IMR-90 (cell line): Measurements from ENCODE around the gene CREB5. TPM values are rescaled to one million over a fixed set of nuclear protein-coding genes. Genes with fewer than 3 reads are reported as not detected.

Experiments
- ATAC-seq: fragments of 200-7000 bp; cut with Tn5 transposase; 2 replicates; pipeline ENCODE4 v1.9.1; 2020; ENCODE audit warnings: low read depth, mild to moderate bottlenecking, moderate library complexity
- BruUV-seq: library from RNA; stranded (reverse); fragments of 400-500 nt; replicated peaks from 2 replicates; lab custom pipeline; 2021; lab: Mats Ljungman, UMichigan
- CTCF ChIA-PET: fragments of 300-600 bp; formaldehyde crosslinking; extraction: SDS; loops from one replicate; lab custom pipeline; 2021; ENCODE audit warnings: antibody characterized with exemption; lab: Yijun Ruan, JAX
- POLR2A ChIA-PET: fragments of 300-600 bp; sonication (Branson Sonifier 250); formaldehyde crosslinking; loops from one replicate; lab custom pipeline; 2022; ENCODE audit warnings: antibody characterized with exemption; ENCODE audit not compliant: unreplicated experiment; lab: Charles Lee
- DNase-seq: peaks from one replicate; pipeline ENCODE4 v3.0.0; 2013
- H2AFZ ChIP-seq: replicated peaks from 2 replicates; pipeline ENCODE3; 2013; ENCODE audit warnings: low read length, mild to moderate bottlenecking; ENCODE audit not compliant: poor library complexity
- H2AK5ac ChIP-seq: 2 replicates; pipeline ENCODE4 v1.6.1; 2013; ENCODE audit warnings: low read depth, low read length, inconsistent platforms
- H2AK9ac ChIP-seq: replicated peaks from 2 replicates; pipeline ENCODE3; 2013; ENCODE audit warnings: mild to moderate bottlenecking, low read depth, low read length, moderate library complexity; ENCODE audit not compliant: poor library complexity
- H2BK120ac ChIP-seq: 2 replicates; pipeline ENCODE4 v1.6.1; 2013; ENCODE audit warnings: low read depth, low read length, inconsistent platforms
- H2BK15ac ChIP-seq: 3 replicates; pipeline ENCODE4 v1.6.1; 2013; ENCODE audit warnings: low read depth, low read length, inconsistent platforms
- H2BK20ac ChIP-seq: 2 replicates; pipeline ENCODE4 v1.6.1; 2013; ENCODE audit warnings: low read depth, mild to moderate bottlenecking, inconsistent platforms, low read length, moderate library complexity
- H2BK5ac ChIP-seq: 2 replicates; pipeline ENCODE4 v1.6.1; 2013; ENCODE audit warnings: mild to moderate bottlenecking, low read depth, low read length, inconsistent platforms; ENCODE audit not compliant: poor library complexity, severe bottlenecking
- H3K14ac ChIP-seq: replicated peaks from 2 replicates; pipeline ENCODE4 v1.6.1; 2013; ENCODE audit warnings: low read depth, low read length, inconsistent platforms
- H3K18ac ChIP-seq: 2 replicates; pipeline ENCODE4 v1.6.1; 2013; ENCODE audit warnings: low read depth, low read length, control low read depth
- H3K23ac ChIP-seq: 2 replicates; pipeline ENCODE4 v1.6.1; 2013; ENCODE audit warnings: low read depth, low read length, inconsistent platforms
- H3K27ac ChIP-seq: 2 replicates; pipeline ENCODE4 v1.5.1; 2013; ENCODE audit warnings: mild to moderate bottlenecking, control low read depth, low read length; ENCODE audit not compliant: insufficient read depth
- H3K27me3 ChIP-seq: 2 replicates; pipeline ENCODE4 v1.6.1; 2013; ENCODE audit warnings: low read length; ENCODE audit not compliant: control insufficient read depth, insufficient read depth
- H3K36me3 ChIP-seq: 2 replicates; pipeline ENCODE4 v1.6.1; 2013; ENCODE audit warnings: low read length, mixed read lengths; ENCODE audit not compliant: control insufficient read depth, insufficient read depth
- H3K4ac ChIP-seq: 2 replicates; pipeline ENCODE4 v1.6.1; 2013; ENCODE audit warnings: low read depth, low read length, inconsistent platforms
- H3K4me1 ChIP-seq: 2 replicates; pipeline ENCODE4 v1.6.1; 2013; ENCODE audit warnings: low read length, mixed read lengths; ENCODE audit not compliant: control insufficient read depth, insufficient read depth
- H3K4me2 ChIP-seq: 2 replicates; pipeline ENCODE4 v1.6.1; 2013; ENCODE audit warnings: low read depth, mild to moderate bottlenecking, control low read depth, low read length, moderate library complexity
- H3K4me3 ChIP-seq: 2 replicates; pipeline ENCODE4 v1.5.1; 2013; ENCODE audit warnings: low read depth, mild to moderate bottlenecking, control low read depth, low read length, moderate library complexity; ENCODE audit not compliant: insufficient read depth
- H3K56ac ChIP-seq: 2 replicates; pipeline ENCODE4 v1.6.1; 2013; ENCODE audit warnings: low read length, inconsistent platforms; ENCODE audit not compliant: insufficient read depth; ENCODE audit errors: extremely low read depth
- H3K79me1 ChIP-seq, 2 experiments: 2 replicates each; pipeline ENCODE4 v1.6.1; 2013; ENCODE audit warnings: low read length in 2 of 2, inconsistent platforms in 1 of 2, low read depth in 1 of 2
- H3K9ac ChIP-seq: 2 replicates; pipeline ENCODE4 v1.6.1; 2013; ENCODE audit warnings: low read depth, low read length, control low read depth
- H3K9me1 ChIP-seq: 2 replicates; pipeline ENCODE4 v1.6.1; 2013; ENCODE audit warnings: low read length, inconsistent platforms; ENCODE audit not compliant: insufficient read depth
- H3K9me3 ChIP-seq: 2 replicates; pipeline ENCODE4 v1.6.1; 2013; ENCODE audit warnings: low read length; ENCODE audit not compliant: control insufficient read depth, insufficient read depth
- H4K20me1 ChIP-seq: 2 replicates; pipeline ENCODE4 v1.6.1; 2013; ENCODE audit warnings: low read length, inconsistent platforms; ENCODE audit not compliant: insufficient read depth
- H4K5ac ChIP-seq: 2 replicates; pipeline ENCODE4 v1.6.1; 2013; ENCODE audit warnings: mild to moderate bottlenecking, low read depth, low read length, control low read depth
- H4K8ac ChIP-seq, 2 experiments: 2 replicates each; pipeline ENCODE4 v1.6.1; 2013; ENCODE audit warnings: low read depth in 2 of 2, low read length in 2 of 2, control low read depth in 1 of 2, inconsistent platforms in 1 of 2
- H4K91ac ChIP-seq: 2 replicates; pipeline ENCODE4 v1.6.1; 2013; ENCODE audit warnings: low read depth, low read length, inconsistent platforms; ENCODE audit not compliant: insufficient read depth
- BHLHE40 ChIP-seq: fragments of 150-350 bp; IDR thresholded peaks from 2 replicates; pipeline ENCODE4 v1.6.1; 2016; ENCODE audit warnings: mild to moderate bottlenecking, low read depth, low read length
- CEBPB ChIP-seq: IDR thresholded peaks from 2 replicates; pipeline ENCODE4 v1.6.1; 2012; ENCODE audit warnings: low read depth, low read length, improper control_type of control experiment
- CHD1 ChIP-seq: IDR thresholded peaks from 2 replicates; pipeline ENCODE4 v1.6.1; 2012; ENCODE audit warnings: low read depth, low read length, improper control_type of control experiment
- FOS ChIP-seq: fragments of 150-350 bp; IDR thresholded peaks from 2 replicates; pipeline ENCODE4 v1.6.1; 2016; ENCODE audit warnings: low read depth, low read length
- MAFK ChIP-seq: IDR thresholded peaks from 2 replicates; pipeline ENCODE4 v1.6.1; 2012; ENCODE audit warnings: low read depth, low read length, improper control_type of control experiment
- MAZ ChIP-seq: IDR thresholded peaks from 2 replicates; pipeline ENCODE4 v1.6.1; 2012; ENCODE audit warnings: low read depth, mild to moderate bottlenecking, low read length, improper control_type of control experiment, moderate library complexity, borderline replicate concordance
- MXI1 ChIP-seq: IDR thresholded peaks from 2 replicates; pipeline ENCODE4 v1.6.1; 2012; ENCODE audit warnings: low read depth, mild to moderate bottlenecking, low read length, moderate library complexity, borderline replicate concordance
- NFE2L2 ChIP-seq: fragments of 150-350 bp; IDR thresholded peaks from 2 replicates; pipeline ENCODE4 v1.6.1; 2016; ENCODE audit warnings: low read depth, mild to moderate bottlenecking, low read length
- RCOR1 ChIP-seq: IDR thresholded peaks from 2 replicates; pipeline ENCODE4 v1.6.1; 2012; ENCODE audit warnings: mild to moderate bottlenecking, low read length, improper control_type of control experiment; ENCODE audit not compliant: insufficient replicate concordance
- RFX5 ChIP-seq: IDR thresholded peaks from 2 replicates; pipeline ENCODE4 v1.8.0; 2012; ENCODE audit warnings: low read depth, mild to moderate bottlenecking, low read length, moderate library complexity
- WGBS, 2 experiments: methylation state at CpG; one replicate each; pipeline versions ENCODE4 v1.1.5 to v1.1.7; 2013; ENCODE audit warnings: missing lambda C conversion rate in 2 of 2; ENCODE audit not compliant: insufficient read length in 1 of 2; ENCODE audit errors: extremely low coverage in 2 of 2; 5-methylcytosine and 5-hydroxymethylcytosine counted together
- dilution Hi-C: fragments of 300-500 bp; cut with HindIII; formaldehyde crosslinking; loops from one replicate; pipeline ENCODE4 v1.14.3; 2018; ENCODE audit warnings: low sequenced_read_pairs; ENCODE audit not compliant: unreplicated experiment
- in situ Hi-C: fragments of 300-500 bp; cut with MboI; formaldehyde crosslinking; loops from 3 replicates; pipeline ENCODE4 v1.14.3; 2019; ENCODE audit warnings: low sequenced_read_pairs, inconsistent platforms, mixed read lengths
- intact Hi-C: fragments of 100-400 bp; cut with micrococcal nuclease; formaldehyde crosslinking; loops from 2 replicates; pipeline ENCODE4 v1.10.0; 2022
- polyA plus RNA-seq, 3 experiments: library from polyadenylated mRNA; depleted of rRNA; stranded (reverse); fragments of >200 nt; gene quantifications; 2 replicates each; pipeline ENCODE4 v1.2.3, GENCODE V29; 2012; ENCODE audit warnings: low replicate concordance in 1 of 3
- total RNA-seq: library from RNA; depleted of rRNA; stranded (reverse); fragments of >200 nt; gene quantifications from 2 replicates; pipeline ENCODE4 v1.2.3, GENCODE V29; 2012
- TF ChIP-seq, protein P1 (sequence below): fragments of 150-350 bp; IDR thresholded peaks from 2 replicates; pipeline ENCODE4 v1.6.1; 2017; ENCODE audit warnings: mild to moderate bottlenecking, antibody characterized with exemption, low read length, low read depth
- TF ChIP-seq, protein P2 (sequence below): conservative IDR thresholded peaks from 2 replicates; pipeline ENCODE4 v1.5.1; 2012; ENCODE audit warnings: mild to moderate bottlenecking, low read depth, low read length, improper control_type of control experiment
- TF ChIP-seq, protein P3 (sequence below): fragments of 150-350 bp; IDR thresholded peaks from 2 replicates; pipeline ENCODE4 v1.6.1; 2016; ENCODE audit warnings: low read depth, mild to moderate bottlenecking, low read length, moderate library complexity, borderline replicate concordance

The CREB5 gene
- total and polyA plus RNA-seq, 2 of the 4 experiments (the other 2 are of a cell fraction) = 7.3 to 13.1 TPM

DNA sequence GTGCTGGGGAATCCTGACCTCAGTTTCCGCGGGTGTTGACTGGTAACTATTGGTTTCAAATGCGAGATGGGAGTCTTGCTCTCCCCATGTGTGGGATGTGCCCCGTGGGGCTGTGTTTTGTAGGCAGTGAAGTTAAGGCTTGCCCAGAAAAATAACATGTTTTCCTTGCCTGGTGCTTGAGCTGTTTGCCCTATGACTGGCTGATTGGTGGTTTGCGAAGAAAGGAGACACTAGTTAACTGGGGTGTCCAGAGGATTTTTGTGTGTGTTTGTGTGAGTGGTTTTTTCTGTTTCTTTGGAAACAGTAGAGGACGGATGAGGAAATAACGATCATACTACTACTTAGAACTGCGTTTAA is 61.9 kb downstream of the CREB5 start:
- H3K27ac ChIP-seq = no peak overlapping the region
- H2BK20ac ChIP-seq = no peak overlapping the region
- peaks cover 2% of the 10 kb centered on the region; the same call in 1 of the 2 replicates for H3K4me1 ChIP-seq
- H4K5ac ChIP-seq = no peak overlapping the region
- H3K4me3 ChIP-seq = no peak overlapping the region
- ChIA-PET CTCF (no interaction called here), POLR2A (no interaction called here)
- no peak overlapping the region for H2AFZ ChIP-seq
- intact Hi-C loops = no loop called here
- no peak overlapping the region for H2BK5ac ChIP-seq
- H3K9me3 ChIP-seq = no peaks in the 10 kb centered on the region
- H3K23ac ChIP-seq = no peak overlapping the region
- H3K14ac ChIP-seq = no peak overlapping the region
- no CpG with 5 or more reads among the region's 8 CpGs for WGBS, 2 experiments
- no TSS peak for BruUV-seq
- no peaks in the 10 kb centered on the region for H3K36me3 ChIP-seq
- no peak overlapping the region for H2BK15ac ChIP-seq
- H2AK9ac ChIP-seq = no peak overlapping the region
- H2BK120ac ChIP-seq = no peak overlapping the region
- H3K27me3 ChIP-seq = no peaks in the 10 kb centered on the region
- no peak for TF ChIP-seq NFE2L2
- TF ChIP-seq MAZ = no peak
- no peak for TF ChIP-seq BHLHE40
- TF ChIP-seq, protein P1, sequence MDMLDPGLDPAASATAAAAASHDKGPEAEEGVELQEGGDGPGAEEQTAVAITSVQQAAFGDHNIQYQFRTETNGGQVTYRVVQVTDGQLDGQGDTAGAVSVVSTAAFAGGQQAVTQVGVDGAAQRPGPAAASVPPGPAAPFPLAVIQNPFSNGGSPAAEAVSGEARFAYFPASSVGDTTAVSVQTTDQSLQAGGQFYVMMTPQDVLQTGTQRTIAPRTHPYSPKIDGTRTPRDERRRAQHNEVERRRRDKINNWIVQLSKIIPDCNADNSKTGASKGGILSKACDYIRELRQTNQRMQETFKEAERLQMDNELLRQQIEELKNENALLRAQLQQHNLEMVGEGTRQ = no peak
- TF ChIP-seq, protein P2, sequence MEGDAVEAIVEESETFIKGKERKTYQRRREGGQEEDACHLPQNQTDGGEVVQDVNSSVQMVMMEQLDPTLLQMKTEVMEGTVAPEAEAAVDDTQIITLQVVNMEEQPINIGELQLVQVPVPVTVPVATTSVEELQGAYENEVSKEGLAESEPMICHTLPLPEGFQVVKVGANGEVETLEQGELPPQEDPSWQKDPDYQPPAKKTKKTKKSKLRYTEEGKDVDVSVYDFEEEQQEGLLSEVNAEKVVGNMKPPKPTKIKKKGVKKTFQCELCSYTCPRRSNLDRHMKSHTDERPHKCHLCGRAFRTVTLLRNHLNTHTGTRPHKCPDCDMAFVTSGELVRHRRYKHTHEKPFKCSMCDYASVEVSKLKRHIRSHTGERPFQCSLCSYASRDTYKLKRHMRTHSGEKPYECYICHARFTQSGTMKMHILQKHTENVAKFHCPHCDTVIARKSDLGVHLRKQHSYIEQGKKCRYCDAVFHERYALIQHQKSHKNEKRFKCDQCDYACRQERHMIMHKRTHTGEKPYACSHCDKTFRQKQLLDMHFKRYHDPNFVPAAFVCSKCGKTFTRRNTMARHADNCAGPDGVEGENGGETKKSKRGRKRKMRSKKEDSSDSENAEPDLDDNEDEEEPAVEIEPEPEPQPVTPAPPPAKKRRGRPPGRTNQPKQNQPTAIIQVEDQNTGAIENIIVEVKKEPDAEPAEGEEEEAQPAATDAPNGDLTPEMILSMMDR = no peak
- no peak for TF ChIP-seq MAFK
- TF ChIP-seq, protein P3, sequence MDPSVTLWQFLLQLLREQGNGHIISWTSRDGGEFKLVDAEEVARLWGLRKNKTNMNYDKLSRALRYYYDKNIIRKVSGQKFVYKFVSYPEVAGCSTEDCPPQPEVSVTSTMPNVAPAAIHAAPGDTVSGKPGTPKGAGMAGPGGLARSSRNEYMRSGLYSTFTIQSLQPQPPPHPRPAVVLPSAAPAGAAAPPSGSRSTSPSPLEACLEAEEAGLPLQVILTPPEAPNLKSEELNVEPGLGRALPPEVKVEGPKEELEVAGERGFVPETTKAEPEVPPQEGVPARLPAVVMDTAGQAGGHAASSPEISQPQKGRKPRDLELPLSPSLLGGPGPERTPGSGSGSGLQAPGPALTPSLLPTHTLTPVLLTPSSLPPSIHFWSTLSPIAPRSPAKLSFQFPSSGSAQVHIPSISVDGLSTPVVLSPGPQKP = no peak
- TF ChIP-seq CHD1 = no peak
- no peak for TF ChIP-seq FOS
- TF ChIP-seq CEBPB = no peak
- TF ChIP-seq RFX5 = no peak
- no peak for TF ChIP-seq RCOR1
- TF ChIP-seq MXI1 = no peak
- H4K20me1 ChIP-seq = no peaks in the 10 kb centered on the region
- no peak overlapping the region for H2AK5ac ChIP-seq
- H3K56ac ChIP-seq = no peak overlapping the region
- H3K4ac ChIP-seq = no peak overlapping the region
- H4K91ac ChIP-seq = no peak overlapping the region
- no peak overlapping the region for H3K18ac ChIP-seq
- dilution Hi-C loops = no loop called here
- no peaks in the 10 kb centered on the region for H3K9me1 ChIP-seq
- H3K79me1 ChIP-seq = no peaks in the 10 kb centered on the region
- in situ Hi-C loops = no loop called here
- DNase-seq = no peak
- no peak; the same call in 1 of the 2 replicates for ATAC-seq
- no peak overlapping the region for H3K9ac ChIP-seq
- H3K4me2 ChIP-seq = no peak overlapping the region
- H4K8ac ChIP-seq = no peak overlapping the region
